Panc1 (cell line): ENCODE results near the gene BMX. TPM values are rescaled to one million over a fixed set of nuclear protein-coding genes. Genes with fewer than 3 reads are reported as not detected.

Experiments used
- ATAC-seq: fragments of 200-7000 bp; cut with Tn5 transposase; 2 replicates; pipeline ENCODE4 v1.9.1; 2020; ENCODE audit warnings: mild to moderate bottlenecking, moderate library complexity
- BruUV-seq: library from RNA; stranded (reverse); fragments of 400-500 nt; replicated peaks from 2 replicates; lab custom pipeline; 2021; lab: Mats Ljungman, UMichigan
- CTCF ChIA-PET: fragments of 300-600 bp; sonication (Branson Sonifier 250); formaldehyde crosslinking; loops from one replicate; lab custom pipeline; 2022; ENCODE audit warnings: antibody characterized with exemption; lab: Charles Lee
- POLR2A ChIA-PET: fragments of 300-600 bp; sonication (Branson Sonifier 250); formaldehyde crosslinking; loops from one replicate; lab custom pipeline; 2022; ENCODE audit warnings: antibody characterized with exemption; lab: Charles Lee
- DNase-seq: peaks from one replicate; pipeline ENCODE4 v3.0.0-alpha.2; 2010; ENCODE audit warnings: low read depth, low spot score
- H3K27ac ChIP-seq: 2 replicates; pipeline ENCODE4 v1.5.1; 2011; ENCODE audit warnings: mild to moderate bottlenecking, low read length, inconsistent platforms
- H3K27me3 ChIP-seq: fragments of 200-500 bp; sonication (Bioruptor generic); 2 replicates; pipeline ENCODE4 v1.6.0; 2014; ENCODE audit warnings: low read length, inconsistent platforms; ENCODE audit not compliant: control insufficient read depth, insufficient read depth
- H3K36me3 ChIP-seq: fragments of 200-500 bp; sonication (Bioruptor generic); 2 replicates; pipeline ENCODE4 v1.5.1; 2014; ENCODE audit warnings: inconsistent platforms, mild to moderate bottlenecking, low read length, moderate library complexity; ENCODE audit not compliant: control insufficient read depth, insufficient read depth
- H3K4me1 ChIP-seq: 2 replicates; pipeline ENCODE4 v1.5.1; 2011; ENCODE audit warnings: inconsistent platforms, mild to moderate bottlenecking, low read length, moderate library complexity; ENCODE audit not compliant: control insufficient read depth, insufficient read depth
- H3K4me3 ChIP-seq, 2 experiments: 2 replicates each; pipeline ENCODE4 v1.5.1; 2011 to 2012; ENCODE audit warnings: low read depth in 2 of 2, low read length in 2 of 2, mild to moderate bottlenecking in 2 of 2, inconsistent platforms in 1 of 2, moderate library complexity in 1 of 2
- H3K9me3 ChIP-seq: fragments of 200-500 bp; sonication (Bioruptor generic); 2 replicates; pipeline ENCODE4 v1.5.1; 2014; ENCODE audit warnings: low read depth, mild to moderate bottlenecking, inconsistent platforms, low read length, moderate library complexity; ENCODE audit not compliant: control insufficient read depth, insufficient read depth
- POLR2AphosphoS5 ChIP-seq: IDR thresholded peaks from 2 replicates; pipeline ENCODE4 v1.6.1; 2012; ENCODE audit warnings: mild to moderate bottlenecking, low read depth, low read length, moderate library complexity
- SIN3A ChIP-seq: IDR thresholded peaks from 2 replicates; pipeline ENCODE4 v1.6.1; 2012; ENCODE audit warnings: low read depth, mild to moderate bottlenecking, low read length, moderate library complexity, borderline replicate concordance; ENCODE audit not compliant: insufficient read depth
- TCF7L2 ChIP-seq: IDR thresholded peaks from 2 replicates; pipeline ENCODE4 v1.6.1; 2011; ENCODE audit warnings: mild to moderate bottlenecking, low read depth, low read length, inconsistent platforms
- in situ Hi-C: cut with HindIII; loops from 2 replicates; pipeline ENCODE4 v1.10.0; 2016; ENCODE audit warnings: low sequenced_read_pairs, low pct_unique_long_range_greater_than_20kb
- intact Hi-C: fragments of 100-400 bp; cut with micrococcal nuclease; formaldehyde crosslinking; loops from one replicate; pipeline ENCODE4 v1.10.0; 2022; ENCODE audit not compliant: unreplicated experiment
- total RNA-seq: library from RNA; stranded (reverse); gene quantifications from one replicate; pipeline ENCODE4 v1.2.1, GENCODE V29; 2021; ENCODE audit not compliant: unreplicated experiment
- TF ChIP-seq, protein P1 (sequence below), 2 experiments: IDR thresholded peaks; 2 replicates each; pipeline ENCODE4 v1.6.1; 2011 to 2012; ENCODE audit warnings: low read depth in 2 of 2, control low read depth in 1 of 2, low read length in 1 of 2, mild to moderate bottlenecking in 1 of 2, moderate library complexity in 1 of 2; ENCODE audit not compliant: insufficient read depth in 1 of 2
- TF ChIP-seq, protein P2 (sequence below): fragments of 450-650 bp; IDR thresholded peaks from 2 replicates; pipeline ENCODE4 v1.5.1; 2017; ENCODE audit warnings: mild to moderate bottlenecking

Gene BMX
- total RNA-seq, 1 experiment from 2014 or later = not detected

DNA sequence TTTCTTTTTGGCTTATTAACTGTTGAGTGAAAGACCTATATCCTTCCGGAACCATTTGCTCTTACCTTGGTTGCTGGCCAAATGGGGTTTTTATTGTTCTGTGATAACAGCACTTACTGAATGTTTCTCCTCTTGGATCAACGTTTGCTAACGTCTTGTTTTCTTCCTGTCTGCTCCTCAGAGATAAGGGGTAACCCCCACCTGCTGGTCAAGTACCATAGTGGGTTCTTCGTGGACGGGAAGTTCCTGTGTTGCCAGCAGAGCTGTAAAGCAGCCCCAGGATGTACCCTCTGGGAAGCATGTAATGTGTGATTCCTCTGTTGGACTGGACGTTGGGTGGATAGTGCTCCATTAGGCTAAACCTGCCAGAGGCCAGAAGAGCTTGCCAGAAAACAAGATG lies 15.3 kb downstream of the BMX start:
- H3K4me3 ChIP-seq = no peak overlapping the region
- H3K27me3 ChIP-seq = no peaks in the 10 kb centered on the region
- no TSS peak for BruUV-seq
- H3K36me3 ChIP-seq = no peaks in the 10 kb centered on the region
- TF ChIP-seq POLR2AphosphoS5 = no peak
- intact Hi-C loops = no loop called here
- H3K9me3 ChIP-seq = no peaks in the 10 kb centered on the region
- POLR2A ChIA-PET = no interaction called here
- H3K27ac ChIP-seq = no peak overlapping the region
- H3K4me1 ChIP-seq = no peaks in the 10 kb centered on the region
- in situ Hi-C loops = no loop called here
- CTCF ChIA-PET = no interaction called here
- DNase-seq (no peak), ATAC-seq (no peak)

DNA sequence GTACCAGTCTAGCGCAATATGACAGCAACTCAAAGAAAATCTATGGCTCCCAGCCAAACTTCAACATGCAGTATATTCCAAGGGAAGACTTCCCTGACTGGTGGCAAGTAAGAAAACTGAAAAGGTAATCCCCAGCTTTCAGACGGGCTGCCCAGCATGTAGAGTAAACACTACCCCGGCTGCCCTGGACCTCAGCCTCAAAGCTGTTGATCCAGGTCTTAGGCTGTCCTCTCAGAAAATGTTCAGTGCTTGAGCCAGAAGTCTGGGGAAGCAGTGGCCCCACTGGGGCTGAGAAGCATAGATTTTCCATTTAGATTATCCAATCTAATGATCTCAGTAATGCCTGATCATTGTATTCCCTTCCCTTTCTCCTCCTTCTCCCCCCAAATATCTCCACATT lies 21.9 kb downstream of the BMX start:
- intact Hi-C loops = no loop called here
- no TSS peak for BruUV-seq

DNA sequence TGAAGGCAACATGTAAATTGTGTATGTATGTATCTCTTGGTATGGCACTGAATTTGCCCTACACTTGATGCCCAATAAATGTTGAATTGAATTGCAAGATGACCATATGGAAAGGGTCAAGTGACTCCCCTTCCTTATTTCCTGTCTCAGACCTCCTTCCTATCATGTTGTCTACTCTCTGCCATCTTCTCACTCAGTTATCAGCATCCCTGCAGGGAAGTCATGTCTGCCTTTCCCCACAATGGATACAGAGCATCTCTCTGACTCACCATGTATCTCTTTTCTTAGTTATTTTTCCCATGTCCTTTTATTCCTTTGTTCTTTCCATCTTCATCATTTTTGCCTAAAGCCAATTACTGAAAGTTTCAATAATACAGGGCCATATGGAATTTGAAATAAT lies 22.5 kb downstream of the BMX start:
- Histone ChIP-seq H3K4me1 (no peaks in the 10 kb centered on the region), H3K9me3 (no peaks in the 10 kb centered on the region), H3K27ac (no peak overlapping the region), H3K4me3 (no peak overlapping the region), H3K36me3 (no peaks in the 10 kb centered on the region), H3K27me3 (no peaks in the 10 kb centered on the region)
- in situ Hi-C loops (no loop called here), intact Hi-C loops (no loop called here)
- POLR2A ChIA-PET = no interaction called here
- no TSS peak for BruUV-seq
- no peak for ATAC-seq
- no peak for DNase-seq
- CTCF ChIA-PET = no interaction called here
- TF ChIP-seq, protein P1, sequence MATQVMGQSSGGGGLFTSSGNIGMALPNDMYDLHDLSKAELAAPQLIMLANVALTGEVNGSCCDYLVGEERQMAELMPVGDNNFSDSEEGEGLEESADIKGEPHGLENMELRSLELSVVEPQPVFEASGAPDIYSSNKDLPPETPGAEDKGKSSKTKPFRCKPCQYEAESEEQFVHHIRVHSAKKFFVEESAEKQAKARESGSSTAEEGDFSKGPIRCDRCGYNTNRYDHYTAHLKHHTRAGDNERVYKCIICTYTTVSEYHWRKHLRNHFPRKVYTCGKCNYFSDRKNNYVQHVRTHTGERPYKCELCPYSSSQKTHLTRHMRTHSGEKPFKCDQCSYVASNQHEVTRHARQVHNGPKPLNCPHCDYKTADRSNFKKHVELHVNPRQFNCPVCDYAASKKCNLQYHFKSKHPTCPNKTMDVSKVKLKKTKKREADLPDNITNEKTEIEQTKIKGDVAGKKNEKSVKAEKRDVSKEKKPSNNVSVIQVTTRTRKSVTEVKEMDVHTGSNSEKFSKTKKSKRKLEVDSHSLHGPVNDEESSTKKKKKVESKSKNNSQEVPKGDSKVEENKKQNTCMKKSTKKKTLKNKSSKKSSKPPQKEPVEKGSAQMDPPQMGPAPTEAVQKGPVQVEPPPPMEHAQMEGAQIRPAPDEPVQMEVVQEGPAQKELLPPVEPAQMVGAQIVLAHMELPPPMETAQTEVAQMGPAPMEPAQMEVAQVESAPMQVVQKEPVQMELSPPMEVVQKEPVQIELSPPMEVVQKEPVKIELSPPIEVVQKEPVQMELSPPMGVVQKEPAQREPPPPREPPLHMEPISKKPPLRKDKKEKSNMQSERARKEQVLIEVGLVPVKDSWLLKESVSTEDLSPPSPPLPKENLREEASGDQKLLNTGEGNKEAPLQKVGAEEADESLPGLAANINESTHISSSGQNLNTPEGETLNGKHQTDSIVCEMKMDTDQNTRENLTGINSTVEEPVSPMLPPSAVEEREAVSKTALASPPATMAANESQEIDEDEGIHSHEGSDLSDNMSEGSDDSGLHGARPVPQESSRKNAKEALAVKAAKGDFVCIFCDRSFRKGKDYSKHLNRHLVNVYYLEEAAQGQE (IDR thresholded peaks at IDR 0.05; ENCODE audit: insufficient read depth in 1 of 2, low read depth in 2 of 2, low read length in 1 of 2) = no peak
- TF ChIP-seq POLR2AphosphoS5 (no peak), SIN3A (no peak), TCF7L2 (no peak)
- TF ChIP-seq, protein P2, sequence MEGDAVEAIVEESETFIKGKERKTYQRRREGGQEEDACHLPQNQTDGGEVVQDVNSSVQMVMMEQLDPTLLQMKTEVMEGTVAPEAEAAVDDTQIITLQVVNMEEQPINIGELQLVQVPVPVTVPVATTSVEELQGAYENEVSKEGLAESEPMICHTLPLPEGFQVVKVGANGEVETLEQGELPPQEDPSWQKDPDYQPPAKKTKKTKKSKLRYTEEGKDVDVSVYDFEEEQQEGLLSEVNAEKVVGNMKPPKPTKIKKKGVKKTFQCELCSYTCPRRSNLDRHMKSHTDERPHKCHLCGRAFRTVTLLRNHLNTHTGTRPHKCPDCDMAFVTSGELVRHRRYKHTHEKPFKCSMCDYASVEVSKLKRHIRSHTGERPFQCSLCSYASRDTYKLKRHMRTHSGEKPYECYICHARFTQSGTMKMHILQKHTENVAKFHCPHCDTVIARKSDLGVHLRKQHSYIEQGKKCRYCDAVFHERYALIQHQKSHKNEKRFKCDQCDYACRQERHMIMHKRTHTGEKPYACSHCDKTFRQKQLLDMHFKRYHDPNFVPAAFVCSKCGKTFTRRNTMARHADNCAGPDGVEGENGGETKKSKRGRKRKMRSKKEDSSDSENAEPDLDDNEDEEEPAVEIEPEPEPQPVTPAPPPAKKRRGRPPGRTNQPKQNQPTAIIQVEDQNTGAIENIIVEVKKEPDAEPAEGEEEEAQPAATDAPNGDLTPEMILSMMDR = no peak

More for the DNA sequence above, 21.9 kb downstream of the BMX start:
- DNase-seq (no peak), ATAC-seq (no peak)
- H3K27me3 ChIP-seq = no peaks in the 10 kb centered on the region
- H3K4me1 ChIP-seq = no peaks in the 10 kb centered on the region
- H3K27ac ChIP-seq = no peak overlapping the region
- in situ Hi-C loops = no loop called here
- ChIA-PET POLR2A (no interaction called here), CTCF (no interaction called here)
- no peak for TF ChIP-seq SIN3A
- TF ChIP-seq, protein P1 (IDR thresholded peaks at IDR 0.05; ENCODE audit: insufficient read depth in 1 of 2, low read depth in 2 of 2, low read length in 1 of 2) = no peak
- TF ChIP-seq POLR2AphosphoS5 = no peak
- TF ChIP-seq, protein P2 = no peak
- TF ChIP-seq TCF7L2 = no peak
- H3K4me3 ChIP-seq = no peak overlapping the region
- no peaks in the 10 kb centered on the region for H3K36me3 ChIP-seq
- no peaks in the 10 kb centered on the region for H3K9me3 ChIP-seq
